Transverse colon (tissue), 4 donors: ENCODE measurements around the gene PCDHGB4. TPM values are rescaled to one million over a fixed set of nuclear protein-coding genes. Genes with fewer than 3 reads are reported as not detected.
"Not testable (repeated sequence)": the region's sequence is repeated elsewhere in the genome, so short reads cannot be mapped to it uniquely, and the experiment has no call there.

ENCODE experiments used
- DNase-seq: peaks from one replicate; pipeline ENCODE4 v3.0.0-alpha.2; 2019
- H3K27ac ChIP-seq, 4 donors: fragments of 200-600 bp; sonication (generic); 2 replicates each; pipeline ENCODE4 v1.5.1; 2016 to 2018; ENCODE audit warnings: inconsistent platforms in 4 of 4
- H3K27me3 ChIP-seq: fragments of 200-600 bp; sonication (generic); 2 replicates; pipeline ENCODE4 v1.5.1; 2017; ENCODE audit warnings: inconsistent platforms
- H3K36me3 ChIP-seq, 4 donors: fragments of 200-600 bp; sonication (generic); 2 replicates each; pipeline ENCODE4 v1.5.1; 2017 to 2019; ENCODE audit warnings: inconsistent platforms in 4 of 4
- H3K4me1 ChIP-seq, 4 donors: fragments of 200-600 bp; sonication (generic); 2 replicates each; pipeline ENCODE4 v1.5.1; 2017 to 2020; ENCODE audit warnings: inconsistent platforms in 4 of 4
- H3K4me3 ChIP-seq, 4 donors: fragments of 200-600 bp; sonication (generic); 1 replicate in 1 of 4; 2 replicates in 3 of 4; pipeline versions ENCODE4 v1.5.1 to v1.6.1; 2017 to 2019; ENCODE audit warnings: inconsistent platforms in 4 of 4
- H3K9me3 ChIP-seq, 2 donors: fragments of 200-600 bp; sonication (generic); 2 replicates each; pipeline ENCODE4 v1.5.1; 2017 to 2019; ENCODE audit warnings: inconsistent platforms in 2 of 2
- EP300 ChIP-seq: sonication (generic); formaldehyde crosslinking; IDR thresholded peaks from one replicate; pipeline ENCODE4 v1.6.1; 2017; ENCODE audit warnings: antibody characterized with exemption, low read depth
- POLR2A ChIP-seq: fragments of 450-650 bp; IDR thresholded peaks from one replicate; pipeline ENCODE4 v1.6.1; 2016; ENCODE audit warnings: antibody characterized with exemption, mild to moderate bottlenecking, moderate library complexity
- POLR2AphosphoS5 ChIP-seq, 3 donors: sonication (generic); formaldehyde crosslinking; IDR thresholded peaks; one replicate each; pipeline ENCODE4 v1.6.1; 2016; ENCODE audit warnings: antibody characterized with exemption in 3 of 3
- WGBS, 2 donors: methylation state at CpG; one replicate each; pipeline ENCODE4 v1.1.5; 2018; ENCODE audit warnings: low coverage in 1 of 2; 5-methylcytosine and 5-hydroxymethylcytosine counted together
- in situ Hi-C, 4 donors: fragments of 200-750 bp; cut with MboI; loops; one replicate each; pipeline versions ENCODE4 v1.15.0 to v1.15.1; 2017; ENCODE audit warnings: low sequenced_read_pairs in 3 of 4, low pct_ligation_motif_present in 1 of 4, low pct_unique_long_range_greater_than_20kb in 1 of 4
- intact Hi-C: fragments of 100-400 bp; cut with DNase I; formaldehyde crosslinking; loops from one replicate; pipeline ENCODE4 v1.15.1; 2023; ENCODE audit warnings: low total_unique reads
- total RNA-seq, 4 donors: library from RNA; depleted of rRNA; stranded (reverse); fragments of >200 nt; gene quantifications; one replicate each; pipeline ENCODE4 v1.1.0, GENCODE V29; 2016
- TF ChIP-seq, protein P1 (sequence below), 5 experiments: fragments of 200-600 bp in 3 of 5; fragments of 450-650 bp in 2 of 5; sonication (generic) in 3 of 5; IDR thresholded peaks; 1 replicate in 2 of 5; 2 replicates in 3 of 5; pipeline ENCODE4 v1.5.1; 2016 to 2017; ENCODE audit warnings: antibody characterized with exemption in 5 of 5, inconsistent platforms in 3 of 5, mild to moderate bottlenecking in 2 of 5, moderate library complexity in 1 of 5

Gene PCDHGB4
- total RNA-seq, 4 donors from 2014 or later = 0.40 to 4.4 (median 2.4) TPM

DNA sequence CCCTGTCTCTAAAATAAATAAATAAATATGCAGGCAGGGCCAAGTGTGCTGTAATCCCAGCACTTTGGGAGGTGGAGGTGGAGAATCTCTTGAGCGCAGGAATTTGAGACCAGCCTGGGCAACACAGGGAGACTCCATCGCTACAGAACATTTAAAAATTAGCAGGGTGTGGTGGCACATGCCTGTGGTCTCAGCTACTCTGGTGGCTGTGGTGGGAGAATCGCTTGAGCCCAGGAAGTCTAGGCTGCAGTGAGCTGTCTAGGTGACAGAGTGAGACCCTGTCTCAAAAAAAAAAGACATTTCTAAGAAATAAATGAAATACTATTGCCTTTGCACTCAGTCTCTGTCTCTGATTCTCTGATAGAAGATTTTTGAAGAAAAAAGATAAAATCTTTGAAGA lies 24.1 kb downstream of the PCDHGB4 start:
- intact Hi-C loops = loop anchor here (10.0 kb wide), 1 partner anchor 153 kb away; no protein-coding TSS in a partner anchor
- no peak for TF ChIP-seq POLR2AphosphoS5 (IDR thresholded peaks at IDR 0.05)
- H3K4me3 ChIP-seq = no peak overlapping the region
- WGBS, 2 donors = 62 to 76% methylated on average over 3 of the region's 3 CpGs
- in situ Hi-C loops = loop anchor here in 1 of 4 donors (10.0 kb wide), 1 partner anchor 143 kb away; no protein-coding TSS in a partner anchor
- H3K27me3 ChIP-seq = peaks cover 19% of the 10 kb centered on the region
- H3K9me3 ChIP-seq = peaks cover 49 to 92% of the 10 kb centered on the region in 2 donors
- DNase-seq = no peak
- H3K4me1 ChIP-seq = no peaks in the 10 kb centered on the region
- no peaks in the 10 kb centered on the region for H3K36me3 ChIP-seq
- H3K27ac ChIP-seq = no peak overlapping the region

DNA sequence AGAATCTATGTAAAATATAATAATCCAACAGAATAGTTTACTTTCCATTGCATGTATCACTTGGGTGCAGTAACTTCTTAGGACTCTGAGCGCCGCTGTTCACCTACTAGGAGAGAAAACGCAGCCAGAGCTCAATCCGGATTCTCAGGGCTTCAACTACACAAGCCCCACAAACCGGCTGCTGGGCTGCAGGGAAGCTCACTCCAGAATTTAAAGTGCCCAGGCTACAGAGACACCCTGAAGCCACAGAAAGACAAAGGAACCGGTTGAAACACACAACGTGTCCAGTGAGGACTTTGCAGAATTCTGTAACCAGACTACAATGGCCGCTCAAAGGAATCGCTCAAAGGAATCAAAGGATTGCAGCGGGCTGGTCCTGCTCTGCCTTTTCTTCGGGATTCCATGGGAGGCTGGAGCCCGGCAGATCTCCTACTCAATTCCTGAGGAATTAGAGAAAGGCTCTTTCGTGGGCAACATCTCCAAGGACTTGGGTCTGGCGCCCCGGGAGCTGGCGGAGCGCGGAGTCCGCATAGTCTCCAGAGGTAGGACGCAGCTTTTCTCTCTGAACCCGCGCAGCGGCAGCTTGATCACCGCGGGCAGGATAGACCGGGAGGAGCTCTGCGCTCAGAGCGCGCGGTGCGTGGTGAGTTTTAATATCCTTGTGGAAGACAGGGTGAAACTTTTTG lies 25.5 kb downstream of the PCDHGB4 start, which contains the start of gene PCDHGA10:
TSS of gene PCDHGA10 (plus strand) at position 134 of the 686 bp plus-strand sequence. CDS start at position 323, 189 bp downstream.
- peaks cover 8% of the 10 kb centered on the region for H3K27me3 ChIP-seq
- WGBS, 2 donors = 27 to 34% methylated on average over 3 to 31 of the region's 31 CpGs
- TF ChIP-seq POLR2A = no peak
- TF ChIP-seq, protein P1, sequence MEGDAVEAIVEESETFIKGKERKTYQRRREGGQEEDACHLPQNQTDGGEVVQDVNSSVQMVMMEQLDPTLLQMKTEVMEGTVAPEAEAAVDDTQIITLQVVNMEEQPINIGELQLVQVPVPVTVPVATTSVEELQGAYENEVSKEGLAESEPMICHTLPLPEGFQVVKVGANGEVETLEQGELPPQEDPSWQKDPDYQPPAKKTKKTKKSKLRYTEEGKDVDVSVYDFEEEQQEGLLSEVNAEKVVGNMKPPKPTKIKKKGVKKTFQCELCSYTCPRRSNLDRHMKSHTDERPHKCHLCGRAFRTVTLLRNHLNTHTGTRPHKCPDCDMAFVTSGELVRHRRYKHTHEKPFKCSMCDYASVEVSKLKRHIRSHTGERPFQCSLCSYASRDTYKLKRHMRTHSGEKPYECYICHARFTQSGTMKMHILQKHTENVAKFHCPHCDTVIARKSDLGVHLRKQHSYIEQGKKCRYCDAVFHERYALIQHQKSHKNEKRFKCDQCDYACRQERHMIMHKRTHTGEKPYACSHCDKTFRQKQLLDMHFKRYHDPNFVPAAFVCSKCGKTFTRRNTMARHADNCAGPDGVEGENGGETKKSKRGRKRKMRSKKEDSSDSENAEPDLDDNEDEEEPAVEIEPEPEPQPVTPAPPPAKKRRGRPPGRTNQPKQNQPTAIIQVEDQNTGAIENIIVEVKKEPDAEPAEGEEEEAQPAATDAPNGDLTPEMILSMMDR (IDR thresholded peaks at IDR 0.05) = peak; percentile 23 to 54 (median 41)
- no peak for TF ChIP-seq EP300
- no peaks in the 10 kb centered on the region for H3K36me3 ChIP-seq
- intact Hi-C loops (loop anchor here (10.0 kb wide), 1 partner anchor 152 kb away; no protein-coding TSS in a partner anchor), in situ Hi-C loops (loop anchor here in 1 of 4 donors (10.0 kb wide), 1 partner anchor 142 kb away; no protein-coding TSS in a partner anchor)
- peaks cover 50 to 92% of the 10 kb centered on the region in 2 donors for H3K9me3 ChIP-seq
- DNase-seq = peak; percentile 62
- peak within 1 kb of the TSS in 1 of 4 donors; percentile 2 for H3K27ac ChIP-seq
- H3K4me3 ChIP-seq = peak within 1 kb of the TSS in 3 of 4 donors; percentile 16 to 44 (median 18)
- H3K4me1 ChIP-seq = no peaks in the 10 kb centered on the region

DNA sequence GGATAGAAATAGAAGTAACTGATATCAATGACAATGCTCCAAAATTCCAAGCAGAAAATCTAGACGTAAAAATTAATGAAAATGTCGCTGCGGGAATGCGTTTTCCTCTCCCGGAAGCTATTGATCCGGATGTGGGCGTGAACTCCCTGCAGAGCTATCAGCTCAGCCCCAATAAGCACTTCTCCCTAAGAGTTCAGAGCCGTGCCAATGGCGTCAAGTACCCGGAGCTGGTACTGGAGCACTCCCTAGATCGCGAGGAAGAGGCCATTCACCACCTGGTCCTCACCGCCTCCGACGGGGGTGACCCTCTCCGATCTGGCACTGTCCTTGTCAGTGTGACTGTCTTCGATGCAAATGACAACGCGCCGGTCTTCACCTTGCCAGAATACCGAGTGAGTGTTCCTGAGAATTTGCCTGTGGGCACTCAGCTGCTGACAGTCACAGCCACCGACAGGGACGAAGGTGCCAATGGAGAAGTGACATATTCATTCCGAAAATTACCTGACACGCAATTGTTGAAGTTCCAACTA lies 26.1 kb downstream of the PCDHGB4 start:
- intact Hi-C loops = loop anchor here (10.0 kb wide), 1 partner anchor 151 kb away; no protein-coding TSS in a partner anchor
- Histone ChIP-seq H3K27ac (peak overlapping the region in 1 of 4 donors; percentile 2), H3K4me3 (peak overlapping the region in 3 of 4 donors; percentile 16 to 44 (median 18)), H3K9me3 (peaks cover 55 to 94% of the 10 kb centered on the region in 2 donors), H3K4me1 (no peaks in the 10 kb centered on the region), H3K36me3 (no peaks in the 10 kb centered on the region), H3K27me3 (peaks cover 8% of the 10 kb centered on the region)
- TF ChIP-seq EP300 (no peak), POLR2AphosphoS5 (IDR thresholded peaks at IDR 0.05) (no peak), POLR2A (no peak)
- TF ChIP-seq, protein P1 (IDR thresholded peaks at IDR 0.05) = no peak
- WGBS, 2 donors = 37 to 46% methylated on average over 2 to 25 of the region's 25 CpGs
- in situ Hi-C loops = loop anchor here in 1 of 4 donors (10.0 kb wide), 1 partner anchor 141 kb away; no protein-coding TSS in a partner anchor
- no peak for DNase-seq

DNA sequence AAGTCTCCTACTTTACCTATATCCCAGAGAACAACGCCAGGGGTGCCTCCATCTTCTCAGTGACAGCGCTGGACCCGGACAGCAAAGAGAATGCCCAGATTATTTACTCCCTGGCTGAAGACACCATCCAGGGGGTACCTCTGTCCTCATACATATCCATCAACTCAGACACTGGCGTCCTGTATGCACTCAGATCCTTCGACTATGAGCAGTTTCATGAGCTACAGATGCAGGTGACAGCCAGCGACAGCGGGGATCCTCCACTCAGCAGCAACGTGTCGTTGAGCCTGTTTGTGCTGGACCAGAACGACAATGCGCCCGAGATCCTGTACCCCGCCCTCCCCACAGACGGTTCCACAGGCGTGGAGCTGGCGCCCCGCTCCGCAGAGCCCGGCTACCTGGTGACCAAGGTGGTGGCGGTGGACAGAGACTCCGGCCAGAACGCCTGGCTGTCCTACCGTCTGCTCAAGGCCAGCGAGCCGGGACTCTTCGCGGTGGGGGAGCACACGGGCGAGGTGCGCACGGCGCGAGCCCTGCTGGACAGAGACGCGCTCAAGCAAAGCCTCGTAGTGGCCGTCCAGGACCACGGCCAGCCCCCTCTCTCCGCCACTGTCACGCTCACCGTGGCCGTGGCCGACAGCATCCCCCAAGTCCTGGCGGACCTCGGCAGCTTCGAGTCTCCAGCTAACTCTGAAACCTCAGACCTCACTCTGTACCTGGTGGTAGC lies 27.2 kb downstream of the PCDHGB4 start:
- not testable (repeated sequence) for H3K27ac ChIP-seq, H3K27me3 ChIP-seq, H3K36me3 ChIP-seq, DNase-seq, H3K4me1 ChIP-seq, H3K4me3 ChIP-seq
- H3K9me3 ChIP-seq = peaks cover 55 to 94% of the 10 kb centered on the region in 2 donors
- intact Hi-C loops (loop anchor here (10.0 kb wide), 1 partner anchor 150 kb away; no protein-coding TSS in a partner anchor), in situ Hi-C loops (loop anchor here in 1 of 4 donors (10.0 kb wide), 1 partner anchor 140 kb away; no protein-coding TSS in a partner anchor)
- 56% methylated on average over 34 of the region's 46 CpGs; no CpG with 5 or more reads in 1 of the 2 donors for WGBS, 2 donors

DNA sequence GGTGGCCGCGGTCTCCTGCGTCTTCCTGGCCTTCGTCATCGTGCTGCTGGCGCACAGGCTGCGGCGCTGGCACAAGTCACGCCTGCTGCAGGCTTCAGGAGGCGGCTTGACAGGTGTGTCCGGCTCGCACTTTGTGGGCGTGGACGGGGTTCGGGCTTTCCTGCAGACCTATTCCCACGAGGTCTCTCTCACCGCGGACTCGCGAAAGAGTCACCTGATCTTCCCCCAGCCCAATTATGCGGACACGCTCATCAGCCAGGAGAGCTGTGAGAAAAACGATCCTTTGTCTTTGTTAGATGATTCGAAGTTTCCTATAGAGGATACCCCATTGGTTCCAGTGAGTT lies 27.7 kb downstream of the PCDHGB4 start:
- H3K9me3 ChIP-seq = peaks cover 55 to 94% of the 10 kb centered on the region in 2 donors
- not testable (repeated sequence) for DNase-seq, H3K27me3 ChIP-seq, H3K4me3 ChIP-seq, H3K27ac ChIP-seq, H3K36me3 ChIP-seq, H3K4me1 ChIP-seq
- WGBS, 2 donors = 58 to 69% methylated on average over 3 to 24 of the region's 24 CpGs
- in situ Hi-C loops = loop anchor here in 1 of 4 donors (10.0 kb wide), 1 partner anchor 140 kb away; no protein-coding TSS in a partner anchor
- intact Hi-C loops = loop anchor here (10.0 kb wide), 1 partner anchor 150 kb away; no protein-coding TSS in a partner anchor
